GM21528 (cell line): Measurements from ENCODE around the gene NDUFS8.

Experiments used
- ATAC-seq: cut with Tn5 transposase; IDR thresholded peaks from one replicate; pipeline ENCODE4 v1.9.1; 2021; ENCODE audit warnings: mild to moderate bottlenecking, moderate library complexity; ENCODE audit not compliant: unreplicated experiment, low FRiP score

The NDUFS8 gene

GRCh38 chr11:68014947-68015447, 15.5 kb upstream of the NDUFS8 start:
- no peak for ATAC-seq

- no peak for ATAC-seq
Measured at GRCh38 chr11:68015467-68015866, 15.0 kb upstream of the NDUFS8 start.

DNA sequence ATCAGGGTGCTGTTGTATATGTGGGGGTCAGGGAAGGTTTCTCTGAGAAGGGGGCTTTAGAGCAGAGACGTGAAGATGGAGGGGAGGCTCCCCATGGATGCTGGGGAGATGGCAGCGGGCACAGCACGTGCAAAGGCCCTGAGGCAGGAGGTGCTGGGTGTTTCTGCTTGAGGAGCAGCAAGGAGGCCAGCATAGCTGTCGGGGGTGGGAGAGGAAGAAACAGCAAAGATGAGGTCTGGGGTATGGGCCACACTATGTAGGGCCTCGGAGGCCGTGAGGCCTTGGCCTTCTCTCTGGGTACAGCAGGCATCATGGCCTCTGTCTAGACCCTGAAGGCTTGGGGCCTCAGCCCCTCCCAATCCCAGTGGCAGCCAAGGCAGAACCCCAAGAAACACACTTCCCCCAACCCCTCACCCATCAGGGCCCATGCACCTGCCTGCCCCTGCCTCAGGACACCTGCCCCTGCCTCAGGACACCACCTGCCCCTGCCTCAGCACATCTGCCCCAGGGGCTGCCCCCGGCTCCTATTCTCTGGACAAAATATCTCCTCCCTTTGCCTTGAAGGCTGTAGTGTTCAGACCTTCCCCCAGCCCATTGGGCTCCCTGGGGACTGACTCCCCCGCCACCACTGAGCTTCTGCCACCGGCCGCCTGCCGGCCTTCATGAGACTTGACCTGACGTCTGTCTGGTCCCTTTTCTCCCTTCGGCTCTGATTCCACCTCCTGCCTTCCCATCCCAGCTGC, 14.1 kb upstream of the NDUFS8 start:
- no peak for ATAC-seq

DNA sequence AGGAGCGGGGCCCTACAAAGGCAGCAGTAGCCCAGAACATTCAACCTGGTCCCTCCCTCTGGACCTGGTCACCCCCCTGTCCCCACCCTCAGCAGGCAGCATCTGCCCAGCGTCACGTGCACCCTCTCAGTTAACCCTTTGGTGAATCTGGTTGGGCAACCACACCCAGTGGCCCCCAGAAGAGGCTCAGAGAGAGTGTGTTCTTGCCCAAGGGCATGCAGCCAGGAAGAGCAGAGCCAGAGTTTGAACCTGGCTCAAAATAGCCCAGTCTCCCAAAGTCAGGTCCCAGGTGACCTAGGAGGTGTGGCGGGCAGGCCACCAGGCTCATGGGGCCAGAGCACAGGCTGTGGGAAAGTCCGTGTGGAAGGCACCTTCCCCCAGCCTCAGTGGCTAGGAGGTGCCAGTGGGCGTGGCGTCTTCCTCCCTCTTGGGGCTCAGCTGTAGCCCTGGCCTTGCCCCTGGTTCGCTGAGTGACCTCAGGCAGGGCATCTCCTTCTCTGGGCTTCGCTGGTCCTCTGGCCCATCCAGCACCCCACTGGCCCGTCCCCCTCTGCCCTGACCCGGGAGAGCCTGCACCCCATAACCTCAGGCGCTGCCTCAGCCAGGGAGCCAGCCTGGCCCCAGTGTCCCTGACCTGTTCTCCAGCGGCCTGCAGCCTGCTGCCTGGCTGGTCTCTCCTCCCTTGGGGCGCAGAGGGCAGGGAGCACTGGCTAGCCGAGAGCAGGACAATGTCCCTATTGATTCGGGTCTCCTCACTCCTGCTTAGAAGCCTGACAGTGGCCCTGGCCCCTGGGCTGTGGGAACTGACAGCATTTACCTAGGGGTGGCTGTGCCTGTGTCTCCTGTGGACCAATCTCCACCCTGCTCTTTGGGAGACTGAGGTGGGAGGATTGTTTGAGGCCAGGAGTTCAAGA, 13.3 kb upstream of the NDUFS8 start:
- no peak for ATAC-seq

DNA sequence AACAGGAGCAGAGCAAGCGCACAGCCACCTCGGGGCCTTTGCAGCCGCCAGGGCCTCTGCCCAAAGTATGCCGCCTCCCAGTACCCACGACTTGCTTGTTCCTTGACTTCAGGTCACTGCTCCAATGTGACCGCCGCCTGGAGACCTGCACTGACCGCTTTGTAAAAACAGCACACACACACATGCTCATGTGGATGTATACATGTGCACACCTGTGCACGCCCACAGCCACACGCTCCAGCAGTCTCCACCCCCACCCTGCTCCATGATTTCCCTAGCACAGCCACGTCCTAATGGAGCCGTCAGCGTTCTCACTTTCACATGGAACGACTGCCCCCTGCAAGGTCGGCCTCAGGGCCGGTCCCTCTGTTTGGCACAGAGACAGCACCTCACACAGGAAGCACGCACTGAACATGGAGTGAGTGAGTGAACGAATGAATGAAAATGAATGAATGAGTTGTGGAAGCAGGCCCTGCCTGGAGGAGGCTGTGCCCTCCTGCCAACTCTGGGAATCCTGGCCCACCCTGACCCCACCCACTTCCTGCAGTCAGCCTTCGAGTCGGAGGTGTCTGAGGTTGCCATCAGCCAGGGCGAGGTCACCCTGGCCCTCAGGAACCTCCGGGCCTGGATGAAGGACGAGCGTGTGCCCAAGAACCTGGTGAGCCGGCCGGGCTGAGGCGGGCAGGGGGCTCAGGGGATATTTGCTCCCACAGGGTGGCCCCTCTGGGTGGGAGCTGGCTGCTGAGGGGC, 12.3 kb upstream of the NDUFS8 start:
- ATAC-seq, result no peak

DNA sequence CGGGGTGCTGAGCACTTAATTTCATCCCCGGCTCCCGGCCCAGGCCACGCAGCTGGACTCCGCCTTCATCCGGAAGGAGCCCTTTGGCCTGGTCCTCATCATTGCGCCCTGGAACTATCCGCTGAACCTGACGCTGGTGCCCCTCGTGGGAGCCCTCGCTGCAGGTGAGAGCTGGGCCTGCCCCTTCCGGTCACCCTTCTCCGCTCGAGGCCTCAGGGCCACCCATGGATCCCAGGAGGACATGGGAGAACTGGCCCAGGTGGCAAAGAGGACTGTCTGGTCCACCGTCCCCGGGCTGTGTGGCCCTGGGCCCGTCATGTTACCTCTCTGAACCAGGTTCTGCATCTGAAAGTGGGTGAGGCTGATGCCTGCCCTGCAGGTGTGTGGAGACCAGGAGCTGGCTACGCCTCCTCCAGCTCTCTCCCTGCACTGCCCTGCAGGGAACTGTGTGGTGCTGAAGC, 11.7 kb upstream of the NDUFS8 start:
- no peak for ATAC-seq

DNA sequence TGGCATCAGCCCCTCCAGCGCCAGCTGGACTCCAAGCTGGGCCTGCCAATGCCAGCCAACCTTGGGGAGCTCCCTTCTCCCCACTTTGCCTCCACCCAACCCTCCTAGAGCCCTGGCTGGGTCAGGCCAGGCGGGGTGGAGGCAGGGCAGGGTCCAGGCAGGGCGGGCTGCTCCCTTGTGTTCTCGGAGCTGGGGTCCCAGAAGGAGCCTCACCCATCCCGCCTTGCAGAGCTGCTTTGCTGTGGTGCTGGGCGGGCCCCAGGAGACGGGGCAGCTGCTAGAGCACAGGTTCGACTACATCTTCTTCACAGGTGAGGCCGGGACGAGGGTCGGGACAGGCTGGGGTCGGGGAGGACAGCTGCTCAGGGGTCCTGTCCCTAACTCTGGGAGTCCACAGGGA, 11.0 kb upstream of the NDUFS8 start:
- ATAC-seq, result no peak

DNA sequence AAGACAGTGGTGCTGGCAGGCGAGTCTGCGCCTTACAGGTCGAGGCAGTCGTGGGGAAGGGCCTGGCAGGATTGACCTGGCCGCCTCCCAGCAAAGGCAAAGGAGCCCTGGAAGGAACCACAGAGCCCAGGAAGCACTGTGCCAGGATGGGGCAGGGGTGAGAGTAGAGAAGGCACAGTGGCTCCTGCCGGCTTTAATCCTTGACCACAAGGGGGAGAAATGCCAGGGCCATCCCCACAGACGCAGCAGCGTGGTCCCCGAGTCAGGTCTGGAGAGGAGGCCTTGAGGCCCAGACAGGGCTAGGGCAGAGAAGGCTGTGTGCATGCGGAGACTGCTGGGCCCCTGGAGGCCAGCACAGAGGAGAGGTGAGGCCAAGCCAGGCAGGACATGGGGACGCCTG, 9.9 kb upstream of the NDUFS8 start:
- ATAC-seq, result no peak

DNA sequence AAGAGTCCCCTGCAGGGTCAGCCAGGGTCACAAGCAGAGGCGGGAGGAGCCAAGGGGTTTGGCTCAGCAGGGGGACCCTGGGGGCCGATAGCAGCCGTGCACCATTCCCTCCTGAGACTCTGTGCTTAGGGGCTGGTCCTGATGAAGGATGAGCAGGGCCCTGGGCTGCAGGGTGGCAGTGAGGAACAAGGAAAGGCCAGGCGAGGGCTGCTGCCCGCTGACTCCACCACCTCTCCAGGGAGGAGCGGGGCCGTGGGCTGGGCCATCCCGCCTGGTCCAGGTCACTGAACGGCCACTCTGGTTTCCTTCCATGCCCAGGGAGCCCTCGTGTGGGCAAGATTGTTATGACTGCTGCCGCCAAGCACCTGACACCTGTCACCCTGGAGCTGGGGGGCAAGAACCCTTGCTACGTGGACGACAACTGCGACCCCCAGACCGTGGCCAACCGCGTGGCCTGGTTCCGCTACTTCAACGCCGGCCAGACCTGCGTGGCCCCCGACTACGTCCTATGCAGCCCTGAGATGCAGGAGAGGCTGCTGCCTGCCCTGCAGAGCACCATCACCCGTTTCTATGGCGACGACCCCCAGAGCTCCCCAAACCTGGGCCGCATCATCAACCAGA, 9.2 kb upstream of the NDUFS8 start:
- no peak for ATAC-seq

- no peak for ATAC-seq
Measured at GRCh38 chr11:68022531-68022930, 8.0 kb upstream of the NDUFS8 start.

GRCh38 chr11:68024508-68024907, 6.0 kb upstream of the NDUFS8 start:
- ATAC-seq, result no peak

DNA sequence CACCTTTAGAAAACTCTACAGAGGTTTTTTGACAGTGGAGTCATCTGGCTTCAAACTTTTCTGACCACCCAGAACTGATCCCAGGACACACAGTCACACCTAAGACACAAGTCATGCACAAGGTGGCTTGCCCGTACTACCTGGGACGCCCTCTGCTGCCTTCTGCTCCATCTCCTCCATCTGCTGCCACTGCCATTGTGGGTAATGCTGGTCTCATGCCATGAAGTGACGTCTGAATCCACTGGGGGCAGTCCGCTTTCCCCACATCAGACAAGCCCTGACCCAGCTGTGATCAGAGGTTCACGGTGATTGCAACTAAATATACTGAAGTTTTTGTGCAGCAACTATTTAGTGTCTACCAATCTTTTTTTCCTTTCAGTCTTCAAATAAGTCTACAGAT, 5.4 kb upstream of the NDUFS8 start:
- no peak for ATAC-seq

DNA sequence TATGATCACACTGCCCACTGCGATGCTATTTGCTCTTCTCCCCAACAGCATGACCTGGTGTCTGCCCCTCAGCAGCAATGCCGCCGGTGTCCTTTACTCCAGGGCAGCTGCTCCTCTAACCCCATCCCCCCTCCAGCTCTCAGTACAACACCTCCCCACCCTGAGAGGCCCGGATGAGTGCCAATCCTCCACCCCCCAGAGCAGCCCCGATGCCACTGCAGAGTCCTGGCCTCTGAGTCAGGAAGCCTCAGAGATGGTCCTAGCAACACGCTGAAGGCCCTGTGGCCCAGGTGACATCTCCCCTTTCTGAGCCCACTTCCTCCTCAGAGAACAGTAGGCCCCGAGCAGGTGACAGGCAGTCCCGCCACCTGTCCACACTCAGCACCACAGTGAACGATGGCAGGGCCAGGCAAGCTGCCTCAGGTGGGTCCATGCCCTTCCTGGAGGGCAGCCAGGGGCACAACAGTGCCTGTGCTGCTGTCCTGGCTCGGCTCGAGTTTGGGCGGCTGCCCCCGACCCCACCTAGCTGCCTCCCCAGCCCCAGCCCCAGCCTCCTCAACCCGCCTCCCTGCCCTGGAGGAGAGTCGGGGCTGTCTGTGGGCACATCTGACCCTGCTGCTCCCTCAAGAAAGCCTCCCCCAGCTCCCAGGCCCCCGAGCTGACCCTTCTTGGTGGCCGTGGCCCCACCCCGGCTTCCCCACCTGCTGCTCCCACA, 3.9 kb upstream of the NDUFS8 start:
- no peak for ATAC-seq

GRCh38 chr11:68027667-68028066, 2.8 kb upstream of the NDUFS8 start:
- ATAC-seq, result no peak

GRCh38 chr11:68028802-68029545, 1.5 kb upstream of the NDUFS8 start:
- ATAC-seq, result no peak

- no peak for ATAC-seq
Measured at GRCh38 chr11:68031144-68031464, 623 bp downstream of the NDUFS8 start.

DNA sequence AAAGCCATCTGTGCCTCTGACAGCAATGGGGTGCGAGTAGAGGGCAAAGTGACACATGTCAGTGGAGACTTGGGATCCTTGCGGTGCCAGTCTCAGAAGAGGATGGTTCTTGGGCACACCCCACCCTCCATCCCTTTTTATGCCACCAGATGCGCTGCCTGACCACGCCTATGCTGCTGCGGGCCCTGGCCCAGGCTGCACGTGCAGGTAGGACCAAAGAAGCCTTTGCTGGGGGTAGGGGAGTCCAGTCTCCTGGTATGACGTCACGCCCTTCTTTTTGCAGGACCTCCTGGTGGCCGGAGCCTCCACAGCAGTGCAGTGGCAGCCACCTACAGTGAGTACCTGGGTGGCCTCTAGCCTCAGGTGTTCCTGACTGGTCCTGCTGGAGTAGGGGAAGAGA, 1.5 kb downstream of the NDUFS8 start:
- no peak for ATAC-seq

DNA sequence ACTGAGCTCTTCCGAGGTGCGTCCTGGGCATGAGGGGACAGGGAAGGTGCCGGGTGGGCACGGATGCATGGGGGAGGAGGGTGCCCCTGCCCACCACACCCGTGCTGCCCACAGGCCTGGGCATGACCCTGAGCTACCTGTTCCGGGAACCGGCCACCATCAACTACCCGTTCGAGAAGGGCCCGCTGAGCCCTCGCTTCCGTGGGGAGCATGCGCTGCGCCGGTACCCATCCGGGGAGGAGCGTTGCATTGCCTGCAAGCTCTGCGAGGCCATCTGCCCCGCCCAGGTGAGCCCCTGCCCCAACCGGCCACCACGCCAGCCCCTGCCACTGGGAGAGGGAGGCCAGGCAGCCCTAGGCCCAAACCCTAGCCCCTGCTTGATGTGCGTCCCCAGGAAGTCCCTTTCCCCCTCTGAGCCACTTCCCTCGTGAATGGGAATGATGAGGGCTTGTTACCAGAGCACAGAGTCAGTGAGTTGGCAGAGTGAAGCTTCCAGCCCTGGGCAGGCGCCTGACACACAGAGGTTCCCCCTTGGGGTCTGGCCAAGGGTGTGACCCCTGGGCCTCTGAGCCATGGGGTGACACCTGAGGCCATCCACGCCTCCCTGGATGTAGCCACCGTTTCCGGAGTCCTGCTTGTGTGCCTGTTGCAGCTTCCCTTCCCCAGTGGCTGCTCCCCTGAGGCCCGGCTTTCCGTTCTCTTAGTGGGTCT, 2.7 kb downstream of the NDUFS8 start:
- ATAC-seq, result no peak

DNA sequence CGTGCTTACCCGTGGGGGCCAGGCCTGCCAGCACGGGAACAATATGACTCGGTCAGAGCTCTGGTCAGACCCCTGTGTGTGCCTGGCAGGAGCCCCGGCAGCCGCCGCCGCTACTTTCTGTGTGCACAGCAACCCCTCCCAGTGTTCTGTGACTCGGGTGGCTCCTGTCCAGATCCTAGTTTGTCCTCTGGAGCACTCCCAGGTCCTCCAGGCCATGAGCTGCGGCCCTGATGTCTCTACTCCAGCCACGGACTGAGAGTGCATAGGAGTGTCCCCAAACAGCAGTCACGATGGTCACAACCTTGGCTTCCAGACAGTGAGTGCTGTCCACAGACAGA, 3.2 kb downstream of the NDUFS8 start:
- ATAC-seq, result no peak
